Skin epidermis (tissue), 12 donors: Measurements from ENCODE around the gene PYGO1.
"Not testable (repeated sequence)": the region's sequence is repeated elsewhere in the genome, so short reads cannot be mapped to it uniquely, and the experiment has no call there.

Experiments
- H3K27ac ChIP-seq, 21 experiments: fragments of 200-600 bp; sonication (generic) in 11 of 21; one replicate each; pipeline ENCODE4 v1.5.0; 2020; ENCODE audit warnings: mild to moderate bottlenecking in 3 of 21, inconsistent platforms in 2 of 21, moderate library complexity in 2 of 21
- H3K4me3 ChIP-seq, 7 experiments: fragments of 200-600 bp; sonication (generic) in 2 of 7; one replicate each; pipeline ENCODE4 v1.5.0; 2020; ENCODE audit warnings: inconsistent platforms in 2 of 7, mild to moderate bottlenecking in 2 of 7, moderate library complexity in 1 of 7

PYGO1 gene

DNA sequence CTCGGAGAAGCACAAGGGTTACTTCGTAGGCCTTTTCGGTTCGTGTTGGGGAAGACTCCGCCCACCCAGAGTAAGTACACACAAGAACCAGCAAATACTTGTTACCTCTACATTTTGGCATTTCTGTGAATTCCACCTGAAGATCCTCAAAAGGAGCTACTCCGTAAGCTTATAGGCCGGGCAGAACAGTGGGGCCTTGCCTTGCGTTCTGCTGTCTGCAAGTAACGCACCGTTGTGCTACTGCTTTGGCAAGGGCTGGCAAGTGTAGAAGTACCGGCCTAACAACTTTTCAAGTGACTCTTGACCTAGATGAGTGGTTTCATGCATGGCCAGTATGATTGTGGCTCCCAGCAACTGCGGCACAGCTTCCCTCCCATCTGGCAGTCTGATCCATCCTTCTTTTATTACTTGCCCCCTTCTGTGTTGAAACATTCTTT, 73.7 kb downstream of the PYGO1 start:
- no peak overlapping the region for H3K4me3 ChIP-seq
- H3K27ac ChIP-seq: no peak overlapping the region

DNA sequence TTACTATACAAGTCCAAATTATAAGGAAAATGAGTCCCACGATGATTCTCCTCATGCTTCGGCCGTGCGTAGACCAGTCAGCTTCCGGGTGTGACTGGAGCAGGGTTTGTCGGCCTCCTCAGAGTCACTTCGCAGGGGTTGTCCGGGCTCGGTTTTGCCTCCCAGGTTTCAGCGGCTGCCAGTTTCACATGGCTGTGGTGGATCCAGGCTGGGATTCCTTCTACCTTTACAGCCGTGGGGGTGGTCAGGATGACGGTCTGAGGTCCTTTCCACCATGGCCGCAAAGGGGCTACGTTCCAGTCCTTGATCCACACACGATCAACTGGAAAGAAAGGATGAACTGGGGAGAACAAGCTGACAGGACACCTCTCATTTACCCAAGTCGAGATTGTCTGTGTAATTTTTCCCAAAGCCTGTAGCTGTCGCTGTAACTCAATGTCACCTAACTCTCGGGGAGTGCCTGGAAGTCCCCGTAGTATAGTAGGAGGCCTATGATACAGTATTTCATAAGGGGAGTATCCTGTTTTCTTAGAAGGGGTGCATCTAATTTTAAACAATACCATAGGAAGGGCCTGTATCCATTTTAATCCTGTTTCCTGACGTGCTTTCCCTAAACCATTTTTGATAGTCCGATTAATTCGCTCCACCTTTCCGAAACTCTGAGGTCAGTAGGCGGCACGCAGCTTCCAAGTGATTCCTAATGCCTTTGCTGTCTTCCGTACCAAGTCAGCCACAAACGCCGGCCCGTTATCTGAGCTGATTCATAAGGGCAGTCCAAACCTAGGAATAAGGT, 74.3 kb downstream of the PYGO1 start:
- not testable (repeated sequence) for H3K4me3 ChIP-seq, H3K27ac ChIP-seq

DNA sequence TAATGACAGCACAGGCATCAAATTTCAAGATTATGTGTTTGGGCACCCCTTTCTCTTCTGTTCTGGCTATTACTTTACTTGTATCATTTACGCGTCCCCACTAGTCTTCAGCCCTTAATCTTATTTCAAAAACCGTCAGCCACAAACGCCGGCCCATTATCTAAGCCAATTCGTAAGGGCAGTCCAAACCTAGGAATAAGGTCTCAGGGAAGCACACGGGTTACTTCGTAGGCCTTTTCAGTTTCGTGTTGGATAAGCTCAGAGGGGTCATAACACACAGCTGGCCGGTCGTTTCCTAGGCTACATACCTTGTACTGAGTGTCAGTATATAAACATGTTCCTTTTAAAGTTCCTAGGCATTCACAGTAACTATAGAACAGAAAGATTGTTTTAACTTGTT, 75.0 kb downstream of the PYGO1 start:
- H3K4me3 ChIP-seq: no peak overlapping the region

DNA sequence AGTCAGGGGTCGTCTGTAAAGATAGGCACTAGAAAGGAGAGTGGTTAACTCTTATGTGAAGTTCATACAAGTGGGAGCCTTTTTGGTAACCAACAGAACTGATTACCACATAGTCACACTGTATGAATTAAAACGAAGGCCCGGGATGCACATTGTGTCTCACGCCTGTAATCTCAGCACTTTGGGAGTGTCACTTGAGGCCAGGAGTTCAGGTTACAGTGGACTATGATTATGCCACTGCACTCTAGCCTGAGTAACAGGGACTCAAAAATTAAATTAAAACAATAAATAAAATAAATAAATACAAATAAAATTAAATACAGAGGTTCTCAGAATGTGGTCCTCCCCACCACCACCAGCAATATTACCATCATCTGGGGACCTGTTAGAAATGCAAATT, 80.6 kb downstream of the PYGO1 start:
- H3K27ac ChIP-seq: no peak overlapping the region

More for the DNA sequence above, 75.0 kb downstream of the PYGO1 start:
- no peak overlapping the region for H3K27ac ChIP-seq

DNA sequence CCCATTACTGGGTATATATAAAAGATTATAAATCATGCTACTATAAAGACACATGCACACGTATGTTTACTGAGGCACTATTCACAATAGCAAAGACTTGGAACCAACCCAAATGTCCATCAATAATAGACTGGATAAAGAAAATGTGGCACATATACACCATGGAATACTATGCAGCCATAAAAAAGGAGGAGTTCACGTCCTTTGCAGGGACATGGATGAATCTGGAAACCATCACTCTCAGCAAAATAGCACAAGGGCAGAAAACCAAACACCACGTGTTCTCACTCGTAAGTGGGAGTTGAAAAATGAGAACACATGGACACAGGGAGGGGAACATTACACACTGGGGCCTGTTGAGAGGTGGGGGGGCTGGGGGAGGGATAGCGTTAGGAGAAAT, 82.7 kb downstream of the PYGO1 start:
- H3K4me3 ChIP-seq, H3K27ac ChIP-seq: not testable (repeated sequence)

More for the DNA sequence above, 80.6 kb downstream of the PYGO1 start:
- no peak overlapping the region for H3K4me3 ChIP-seq

DNA sequence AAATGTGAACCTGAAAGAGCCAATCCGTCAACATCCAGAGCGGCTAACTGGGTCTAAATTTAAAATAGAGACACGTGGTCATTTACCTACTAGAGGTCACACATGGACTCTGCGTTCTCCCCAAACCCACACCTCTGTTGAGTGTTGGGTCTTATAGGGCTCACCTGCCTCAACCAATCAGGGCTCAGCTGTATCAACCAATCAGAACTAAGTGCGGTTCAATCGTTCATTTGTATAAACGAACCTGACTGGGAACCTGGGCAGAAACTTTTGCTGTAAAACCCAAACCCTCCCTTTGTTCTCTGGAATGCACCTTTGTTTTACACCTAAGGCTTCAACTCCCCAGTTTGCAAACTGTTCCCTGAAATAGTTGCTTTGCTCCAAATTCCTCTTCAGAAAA, 89.0 kb downstream of the PYGO1 start:
- no peak overlapping the region for H3K4me3 ChIP-seq
- H3K27ac ChIP-seq: no peak overlapping the region

DNA sequence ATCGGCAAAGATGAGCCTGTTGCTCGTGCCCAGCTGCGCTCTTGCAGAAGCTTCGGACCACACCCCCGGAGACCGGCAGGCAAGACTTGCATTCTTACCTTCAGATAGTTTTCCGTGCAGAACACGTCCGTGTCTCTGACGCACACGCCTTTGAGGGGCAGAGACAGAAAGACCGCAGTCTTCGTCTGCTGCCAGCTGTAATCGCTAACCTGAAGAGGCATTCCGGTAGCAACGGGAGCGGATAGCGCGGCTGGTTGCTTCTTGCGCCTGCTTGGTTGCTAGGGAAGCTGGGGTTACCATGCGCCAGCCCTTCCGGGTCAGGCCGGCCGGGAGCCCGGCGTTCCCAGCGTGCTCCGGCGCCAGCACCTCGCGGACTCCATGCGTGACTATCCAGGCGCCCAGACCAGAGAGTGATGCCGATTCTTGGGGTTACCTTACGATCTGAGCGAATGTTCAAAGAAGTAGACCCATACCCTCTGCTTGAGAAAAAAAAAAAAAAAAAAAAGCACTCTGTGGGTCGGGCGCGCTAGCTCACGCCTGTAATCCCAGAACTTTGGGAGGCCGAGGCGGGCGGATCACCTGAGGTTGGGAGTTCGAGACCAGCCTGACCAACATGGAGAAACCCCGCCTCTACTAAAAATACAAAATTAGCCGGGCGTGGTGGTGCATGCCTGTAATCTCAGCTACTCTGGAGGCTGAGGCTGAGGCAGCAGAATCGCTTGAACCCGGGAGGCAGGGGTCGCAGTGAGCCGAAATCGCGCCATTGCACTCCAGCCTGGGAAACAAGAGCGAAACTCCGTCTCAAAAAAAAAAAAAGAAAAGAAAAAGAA, 89.8 kb downstream of the PYGO1 start:
- Histone ChIP-seq H3K27ac (peak overlapping the region in 7 of 21 experiments; percentile 2 to 66 (median 31)), H3K4me3 (peak overlapping the region; percentile 51 to 66 (median 59))

DNA sequence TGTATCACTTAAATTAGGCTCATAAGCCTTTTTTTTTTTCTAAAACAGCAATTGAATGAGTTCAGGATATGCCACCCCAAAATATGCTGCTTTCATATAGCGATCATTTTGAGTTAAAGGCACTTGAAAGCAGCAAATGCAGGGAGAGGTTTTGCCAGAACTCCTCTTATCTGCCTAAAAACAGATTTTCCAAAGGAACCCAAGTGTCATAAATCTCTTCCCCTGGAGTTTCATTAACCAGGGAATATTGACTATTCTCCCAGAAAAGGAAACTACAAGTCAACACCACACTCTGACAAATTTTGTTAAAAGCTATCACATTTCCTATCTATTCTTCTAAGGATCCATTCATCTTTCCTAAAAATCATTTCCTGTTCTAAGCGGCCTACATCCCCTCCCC, 91.4 kb downstream of the PYGO1 start:
- Histone ChIP-seq H3K27ac (no peak overlapping the region), H3K4me3 (no peak overlapping the region)

DNA sequence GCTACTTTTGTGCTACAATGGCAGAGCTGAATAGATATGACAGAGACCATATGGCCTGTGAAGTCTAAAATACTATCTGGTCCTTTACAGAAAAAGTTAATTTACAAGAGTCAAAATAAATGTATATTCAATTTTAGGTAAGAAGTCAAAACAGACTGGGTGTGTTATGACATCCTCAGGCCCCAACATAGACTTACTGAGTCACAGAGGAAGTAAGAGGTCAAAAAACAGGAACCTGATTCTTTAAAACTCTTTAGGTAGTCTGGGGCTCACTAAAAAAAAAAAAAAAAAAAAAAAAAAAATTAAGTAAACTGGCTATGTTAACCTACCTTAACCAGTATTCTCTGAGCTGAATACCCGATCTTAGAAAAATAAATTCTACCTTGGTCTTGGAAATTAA, 93.2 kb downstream of the PYGO1 start:
- no peak overlapping the region for H3K27ac ChIP-seq
- no peak overlapping the region for H3K4me3 ChIP-seq

DNA sequence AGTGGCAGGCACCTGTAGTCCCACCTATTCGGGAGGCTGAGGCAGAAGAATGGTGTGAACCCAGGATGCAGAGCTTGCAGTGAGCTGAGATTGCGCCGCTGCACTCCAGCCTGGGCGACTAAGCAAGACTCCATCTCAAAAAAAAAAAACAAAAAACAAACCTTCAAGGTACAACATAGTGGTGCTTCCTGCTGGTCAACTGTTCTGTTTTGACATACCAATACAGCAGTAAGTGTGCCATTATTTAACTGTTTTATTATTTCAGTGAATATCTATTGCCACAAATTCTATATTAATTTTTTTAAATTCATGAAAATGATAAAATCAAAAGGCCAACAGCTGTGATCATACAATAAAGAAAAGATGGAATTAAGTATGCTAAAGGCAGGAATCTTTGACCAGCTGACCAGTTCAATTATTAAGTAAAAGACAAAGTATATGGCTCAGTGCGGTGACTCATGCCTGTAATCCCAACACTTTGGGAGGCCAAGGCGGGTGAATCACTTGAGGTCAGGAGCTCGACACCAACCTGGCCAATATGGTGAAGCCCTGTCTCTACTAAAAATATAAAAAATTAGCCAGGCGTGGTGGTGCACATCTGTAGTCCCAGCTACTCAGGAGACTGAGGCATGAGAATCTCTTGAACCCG, 99.1 kb downstream of the PYGO1 start:
- not testable (repeated sequence) for H3K27ac ChIP-seq, H3K4me3 ChIP-seq
